Amniotic stem cell (primary cell): ENCODE data around the gene SPCS3.
"Not testable (repeated sequence)": the region's sequence is repeated elsewhere in the genome, so short reads cannot be mapped to it uniquely, and the experiment has no call there.

Experiments
- DNase-seq: peaks from one replicate; lab custom pipeline; 2025; lab: John Stamatoyannopoulos, UW

Gene SPCS3

GRCh38 chr4:176346836-176347235 lies 27.1 kb downstream of the SPCS3 start:
- DNase-seq, result not testable (repeated sequence)

GRCh38 chr4:176350671-176351070 lies 30.9 kb downstream of the SPCS3 start:
- no peak for DNase-seq

GRCh38 chr4:176354884-176355283 lies 35.1 kb downstream of the SPCS3 start:
- DNase-seq, result no peak

GRCh38 chr4:176357359-176358082 lies 37.8 kb downstream of the SPCS3 start:
- no peak for DNase-seq

- no peak for DNase-seq
Measured at GRCh38 chr4:176358083-176358469, 38.3 kb downstream of the SPCS3 start.

- DNase-seq, result peak; percentile 43
Measured at GRCh38 chr4:176359590-176359989, 39.8 kb downstream of the SPCS3 start.

GRCh38 chr4:176360446-176360845 lies 40.7 kb downstream of the SPCS3 start:
- DNase-seq, result no peak

- DNase-seq, result no peak
Measured at GRCh38 chr4:176363072-176363471, 43.3 kb downstream of the SPCS3 start.

- DNase-seq, result no peak
Measured at GRCh38 chr4:176367771-176368465, 48.2 kb downstream of the SPCS3 start.

GRCh38 chr4:176376032-176376614 lies 56.4 kb downstream of the SPCS3 start:
- no peak for DNase-seq

GRCh38 chr4:176377780-176378179 lies 58.0 kb downstream of the SPCS3 start:
- no peak for DNase-seq

- no peak for DNase-seq
Measured at GRCh38 chr4:176380352-176381157, 60.8 kb downstream of the SPCS3 start.
